Embryonic facial prominence (tissue), 1 donor: ENCODE data around the gene CDADC1.

Experiments
- DNase-seq: peaks from one replicate; pipeline ENCODE4 v3.0.0-alpha.2; 2016; ENCODE audit errors: extremely low spot score

The CDADC1 gene

GRCh38 chr13:49247643-49248621, at the start of gene CDADC1:
CDADC1 (plus strand) TSS chr13:49247925; CDS start chr13:49248038, 113 bp downstream.
- peak; percentile 88 for DNase-seq

GRCh38 chr13:49206641-49207040, 41.1 kb upstream of the CDADC1 start:
- DNase-seq = no peak

DNA sequence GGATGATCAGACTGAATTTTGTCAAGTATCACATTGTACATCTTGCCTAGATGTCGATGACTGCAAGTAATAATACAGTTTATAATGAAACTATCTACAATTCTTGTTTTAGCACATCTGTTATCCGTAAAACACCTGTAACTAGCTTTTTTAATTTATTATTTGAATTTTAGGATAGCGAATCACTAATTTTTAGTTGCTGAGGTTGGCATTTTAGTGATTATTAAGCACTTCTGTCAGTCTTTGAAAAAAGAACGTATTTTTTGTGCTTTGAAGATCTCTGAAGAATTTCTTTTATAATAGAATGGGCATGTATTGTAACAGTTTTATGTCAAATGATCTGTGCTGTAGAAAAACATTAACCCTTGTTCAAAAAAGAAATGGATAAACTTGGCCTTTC, 39.1 kb upstream of the CDADC1 start:
- DNase-seq = no peak

DNA sequence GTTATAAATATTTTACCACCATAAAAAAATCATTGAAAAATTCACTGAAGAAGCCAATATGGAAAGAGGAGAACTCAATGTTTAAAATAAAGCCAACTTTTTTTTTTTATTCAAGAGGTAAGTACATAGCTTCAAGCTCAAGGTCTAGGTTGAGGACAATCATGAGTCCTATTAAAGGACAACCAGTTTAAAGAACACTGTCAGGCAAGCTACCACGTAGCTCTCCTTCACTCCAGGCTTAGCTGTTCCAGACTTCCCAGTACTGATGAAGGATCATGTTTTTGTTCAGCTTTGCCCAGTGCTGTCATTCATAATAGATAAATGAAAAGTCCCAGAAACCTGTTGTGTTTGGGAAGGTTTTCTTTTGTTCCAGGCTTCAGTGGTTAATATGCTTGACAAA, 37.6 kb upstream of the CDADC1 start:
- DNase-seq = no peak

DNA sequence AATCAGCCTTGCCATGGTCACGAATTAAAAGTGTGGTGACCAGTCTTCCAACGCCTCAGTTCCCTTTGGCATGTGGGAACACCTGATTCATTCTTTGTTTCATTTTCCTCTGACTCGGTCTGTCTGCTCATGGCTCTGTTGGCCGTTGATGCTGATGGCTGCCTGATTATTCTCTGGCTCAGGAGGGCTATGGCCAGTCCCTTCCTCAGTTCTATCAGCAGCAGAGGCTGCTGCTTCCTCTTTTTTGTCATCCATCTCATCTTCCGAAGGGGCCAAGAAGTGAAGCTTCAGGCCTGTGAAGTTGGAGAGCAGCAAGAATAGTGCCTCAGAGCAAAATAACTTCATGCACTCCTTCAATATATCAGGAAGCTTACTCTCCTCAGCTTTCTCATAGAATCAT, 37.1 kb upstream of the CDADC1 start:
- no peak for DNase-seq

DNA sequence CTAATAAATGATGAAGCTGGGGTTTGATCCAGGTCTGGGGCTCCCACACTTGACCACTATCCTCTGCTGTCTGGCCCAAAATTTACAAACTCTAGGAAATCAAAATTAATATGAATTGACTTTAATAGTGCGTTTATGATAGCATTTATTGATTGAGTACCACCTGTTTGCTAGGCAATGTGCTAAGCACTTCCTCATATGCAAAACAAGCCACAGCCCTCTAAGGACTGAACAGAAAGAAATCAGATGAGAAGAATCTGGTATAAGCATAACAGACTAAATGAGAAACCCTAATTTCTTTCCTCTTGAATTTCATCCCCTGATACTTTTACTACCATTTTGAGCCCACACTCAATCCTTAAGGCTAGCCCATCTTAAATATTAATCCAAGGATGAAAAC, 34.2 kb upstream of the CDADC1 start:
- DNase-seq = no peak

DNA sequence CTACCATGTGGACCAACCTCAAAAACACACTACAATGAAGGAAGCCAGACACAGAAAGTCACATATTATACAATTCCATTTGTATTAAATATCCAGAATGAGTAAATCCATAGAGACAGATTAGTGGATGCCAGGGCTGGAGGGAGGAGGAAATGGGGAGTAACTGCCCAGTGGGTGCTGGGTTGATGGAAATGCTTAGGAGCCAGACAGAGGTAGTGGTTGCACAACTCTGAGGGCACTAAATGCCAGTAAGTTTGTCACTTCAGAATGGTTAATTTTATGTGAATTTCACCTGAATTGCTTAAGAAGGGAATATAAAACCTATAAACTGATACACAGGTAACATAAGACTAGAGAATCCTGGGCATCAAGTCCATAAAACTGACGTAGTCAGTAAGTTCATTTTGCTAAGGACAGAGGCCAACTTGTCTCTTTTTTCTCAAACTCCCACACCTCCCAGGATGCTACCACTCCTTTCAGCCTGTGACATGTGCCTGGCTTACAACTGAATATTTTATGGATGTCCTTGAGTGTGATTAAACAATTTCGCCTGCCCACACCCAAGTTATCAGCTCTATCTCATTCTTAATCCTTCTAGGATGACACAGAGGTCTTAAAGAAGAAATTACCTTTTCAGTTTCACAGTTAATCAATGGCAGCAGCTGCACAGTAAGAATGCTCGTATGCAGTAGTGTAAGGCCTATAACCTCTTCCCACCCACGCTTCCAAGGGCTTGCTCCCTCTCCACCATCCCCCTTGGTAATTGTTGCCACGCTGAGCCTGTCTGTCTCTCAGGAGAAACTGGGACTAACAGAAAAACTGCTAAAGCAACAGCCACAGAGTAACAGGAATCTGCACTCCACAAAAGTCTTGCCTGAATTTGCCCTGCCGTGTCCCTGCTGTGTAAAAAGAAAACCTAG, 33.5 kb upstream of the CDADC1 start:
- DNase-seq = no peak

DNA sequence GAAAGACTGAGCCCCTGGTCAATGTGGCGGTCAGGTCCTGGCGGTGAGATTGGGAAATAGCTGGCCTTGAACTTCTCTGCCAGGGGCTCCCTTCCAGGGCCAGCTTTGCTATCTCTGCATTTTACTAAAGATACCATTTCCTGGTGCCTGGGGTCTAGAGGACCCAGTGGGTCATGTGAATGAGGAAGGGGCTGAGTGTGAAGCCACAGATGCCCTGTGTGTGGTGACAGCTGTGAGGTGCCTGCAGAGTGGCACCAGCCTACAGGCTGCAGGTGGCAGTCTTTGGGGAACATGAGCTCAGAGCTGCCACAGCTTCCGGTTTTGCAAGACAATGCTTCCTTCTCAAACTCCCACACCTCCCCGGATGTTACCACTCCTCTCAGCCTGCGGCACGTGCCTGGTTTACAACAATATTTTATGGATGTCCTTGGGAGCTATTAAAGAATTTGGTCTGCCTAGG, 32.8 kb upstream of the CDADC1 start:
- DNase-seq = no peak

DNA sequence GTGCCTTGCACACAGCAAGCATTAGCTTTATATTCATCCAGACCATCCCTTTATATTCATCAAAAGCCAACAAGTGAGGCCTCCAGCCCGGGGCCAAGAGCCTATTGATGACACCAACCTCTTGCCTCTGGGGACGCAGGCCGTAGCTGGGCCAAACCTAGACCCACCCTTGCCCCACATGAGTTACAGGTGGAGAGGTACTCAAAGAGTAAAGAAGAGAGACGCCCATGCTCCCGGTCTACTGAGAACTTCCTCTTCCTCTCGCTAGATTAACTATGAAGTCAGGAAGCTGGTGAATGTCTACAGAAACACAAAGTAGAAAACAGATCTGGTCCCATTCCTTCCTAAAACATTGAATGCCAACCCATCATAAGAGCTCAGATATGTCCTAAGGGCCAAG, 31.4 kb upstream of the CDADC1 start:
- DNase-seq = no peak

DNA sequence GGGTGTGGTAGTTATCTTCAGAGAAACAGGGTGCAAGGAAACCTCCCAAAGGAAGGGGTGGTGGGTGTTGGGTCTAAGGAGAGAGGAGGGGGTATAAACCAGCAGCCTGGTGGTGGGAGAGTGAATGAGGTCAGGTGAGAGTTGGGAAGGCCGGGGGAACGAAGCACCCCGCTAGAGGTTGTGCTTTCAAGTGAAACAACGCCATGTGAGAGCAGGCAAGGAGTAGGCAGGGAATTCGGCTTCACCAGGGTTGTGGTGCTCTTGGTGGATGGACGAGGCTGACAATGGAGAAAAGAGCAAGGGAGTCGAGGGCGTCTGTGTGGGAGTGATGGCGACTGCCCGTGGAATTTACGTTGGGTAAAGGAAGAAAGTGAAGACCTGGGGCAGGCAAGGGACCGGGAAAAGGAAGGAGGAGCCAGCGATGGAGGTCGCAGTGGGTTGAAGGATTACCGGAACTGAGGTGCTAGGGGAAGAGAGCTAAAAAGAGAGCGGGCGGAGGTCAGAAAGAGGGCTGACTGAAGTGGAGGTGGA, 29.7 kb upstream of the CDADC1 start:
- DNase-seq = no peak

GRCh38 chr13:49218493-49219051, 29.2 kb upstream of the CDADC1 start:
- DNase-seq = no peak

GRCh38 chr13:49219647-49220035, 28.1 kb upstream of the CDADC1 start:
- DNase-seq = no peak

GRCh38 chr13:49220036-49220855, 27.5 kb upstream of the CDADC1 start, which contains the start of gene MLNR:
MLNR (plus strand) TSS chr13:49220338; CDS start chr13:49220338, 0 bp downstream.
- DNase-seq = no peak

- DNase-seq = no peak
Measured at GRCh38 chr13:49220856-49221589, 26.7 kb upstream of the CDADC1 start.

GRCh38 chr13:49221590-49221965, 26.1 kb upstream of the CDADC1 start:
- no peak for DNase-seq

GRCh38 chr13:49225223-49226042, 22.3 kb upstream of the CDADC1 start:
- no peak for DNase-seq

DNA sequence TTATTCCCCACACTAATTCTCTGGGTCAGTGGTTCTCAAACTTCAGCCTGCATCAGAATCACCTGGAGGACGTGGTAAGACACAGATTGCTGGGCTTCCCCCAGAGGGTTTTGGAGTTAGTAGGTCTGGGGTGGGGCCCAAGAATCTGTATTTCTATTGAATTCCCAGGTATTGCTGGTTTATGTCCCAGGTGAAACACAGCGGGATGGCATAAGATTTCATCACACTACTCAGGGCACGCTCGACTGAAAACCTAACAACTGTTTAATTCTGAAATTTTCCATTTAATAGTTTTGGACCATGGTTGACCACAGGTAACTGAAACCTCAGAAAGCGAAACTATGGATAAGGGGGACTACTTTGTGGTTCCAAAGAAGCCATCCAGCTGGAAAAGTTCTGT, 21.1 kb upstream of the CDADC1 start:
- no peak for DNase-seq

GRCh38 chr13:49234741-49235140, 13.0 kb upstream of the CDADC1 start:
- DNase-seq = no peak

DNA sequence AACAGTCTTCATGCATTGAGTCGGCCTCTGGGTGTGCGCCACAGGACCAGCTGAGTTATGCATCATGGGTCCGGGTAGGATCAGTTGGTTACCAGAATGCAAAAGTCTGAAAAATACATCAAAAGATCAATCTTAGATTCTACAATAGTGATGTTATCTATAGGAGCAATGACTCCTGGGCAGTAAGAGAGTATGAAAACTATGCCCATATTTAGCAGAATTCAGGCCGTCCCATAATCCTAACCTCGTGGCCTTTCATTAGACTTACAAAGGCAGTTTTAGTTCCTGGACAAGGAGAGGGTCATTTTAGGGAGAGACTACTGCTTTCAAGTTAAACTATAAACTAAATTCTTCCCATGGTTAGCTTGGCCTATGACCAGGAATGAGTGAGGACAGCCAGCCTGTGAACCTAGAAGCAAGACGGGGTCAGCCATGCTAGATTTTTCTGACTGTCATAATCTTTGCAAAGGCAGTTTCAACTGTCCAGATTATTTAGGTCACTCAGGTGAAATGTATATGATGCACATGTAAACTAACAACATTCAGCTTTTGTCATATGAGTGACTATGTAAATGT, 11.8 kb upstream of the CDADC1 start:
- DNase-seq = no peak
